ENCODE measurements around the gene TIAM1.

TIAM1 gene

DNA sequence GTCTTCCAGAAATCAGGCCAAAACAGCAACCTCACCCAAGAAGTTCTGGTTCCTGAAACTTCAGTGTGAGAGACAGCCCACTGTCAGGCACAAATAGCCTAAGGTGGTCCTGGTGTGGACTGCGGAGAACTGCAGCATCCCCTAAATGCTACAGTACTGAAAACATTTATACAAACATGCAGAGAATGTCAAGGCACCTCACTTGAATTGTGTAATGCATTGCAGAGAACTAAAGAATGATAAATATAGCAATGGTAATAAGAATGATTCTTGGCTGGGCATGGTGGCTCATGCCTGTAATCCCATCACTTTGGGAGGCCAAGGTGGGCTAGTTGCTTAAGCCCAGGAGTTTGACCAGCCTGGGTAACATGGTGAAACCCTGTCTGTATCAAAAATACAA lies 138.6 kb downstream of the TIAM1 start:
- DNase-seq (ENCODE audit: low read depth in 1 of 2, low spot score in 1 of 2), result no peak

- DNase-seq (ENCODE audit: low read depth in 1 of 2, low spot score in 1 of 2), result no peak
Observed at GRCh38 chr21:31204801-31205200, 139.3 kb downstream of the TIAM1 start.

- no peak for DNase-seq (ENCODE audit: low read depth in 1 of 2, low spot score in 1 of 2)
Observed at GRCh38 chr21:31203431-31204054, 140.5 kb downstream of the TIAM1 start.

DNA sequence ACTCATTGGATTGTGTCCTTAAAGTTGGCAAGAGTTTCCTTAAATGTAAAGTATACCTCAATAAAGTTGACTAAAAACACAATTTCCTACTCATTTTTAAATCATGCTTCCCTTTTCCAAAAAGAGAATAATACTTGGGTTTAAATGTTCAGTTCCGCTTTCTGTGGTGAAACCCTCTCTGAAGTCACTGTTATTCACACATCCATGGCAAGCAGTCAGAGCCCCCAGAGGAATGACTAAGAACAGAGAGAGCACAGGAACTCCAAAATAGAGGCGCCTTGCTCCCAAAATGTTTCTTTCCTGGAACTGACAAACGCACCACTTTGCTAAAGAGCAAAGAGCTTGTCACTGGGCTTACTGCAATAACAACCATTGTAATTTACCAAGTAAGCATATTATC lies 142.5 kb downstream of the TIAM1 start:
- DNase-seq (ENCODE audit: low read depth in 1 of 2, low spot score in 1 of 2), result no peak

- no peak for DNase-seq (ENCODE audit: low read depth in 1 of 2, low spot score in 1 of 2)
Observed at GRCh38 chr21:31201144-31201543, 142.9 kb downstream of the TIAM1 start.

- no peak for DNase-seq (ENCODE audit: low read depth in 1 of 2, low spot score in 1 of 2)
Observed at GRCh38 chr21:31198575-31198974, 145.5 kb downstream of the TIAM1 start.

DNA sequence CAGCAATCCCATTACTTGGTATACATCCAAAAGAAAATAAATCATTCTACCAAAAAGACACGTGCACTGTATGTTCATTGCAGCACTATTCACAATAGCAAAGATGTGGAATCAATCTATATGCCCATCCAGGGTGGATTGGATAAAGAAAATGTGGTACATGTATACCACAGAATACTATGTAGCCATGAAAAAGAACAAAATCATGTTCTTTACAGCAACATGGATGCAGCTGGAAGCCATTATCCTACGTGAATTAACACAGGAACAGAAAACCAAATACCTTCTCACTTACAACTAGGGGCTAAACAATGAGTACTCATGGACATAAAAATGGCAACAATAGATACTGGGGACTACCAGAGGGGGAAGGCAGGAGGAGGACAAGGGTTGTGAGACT lies 147.3 kb downstream of the TIAM1 start:
- DNase-seq (ENCODE audit: low read depth in 1 of 2, low spot score in 1 of 2), result no peak

GRCh38 chr21:31195334-31196015 lies 148.6 kb downstream of the TIAM1 start:
- no peak for DNase-seq (ENCODE audit: low read depth in 1 of 2, low spot score in 1 of 2)

DNA sequence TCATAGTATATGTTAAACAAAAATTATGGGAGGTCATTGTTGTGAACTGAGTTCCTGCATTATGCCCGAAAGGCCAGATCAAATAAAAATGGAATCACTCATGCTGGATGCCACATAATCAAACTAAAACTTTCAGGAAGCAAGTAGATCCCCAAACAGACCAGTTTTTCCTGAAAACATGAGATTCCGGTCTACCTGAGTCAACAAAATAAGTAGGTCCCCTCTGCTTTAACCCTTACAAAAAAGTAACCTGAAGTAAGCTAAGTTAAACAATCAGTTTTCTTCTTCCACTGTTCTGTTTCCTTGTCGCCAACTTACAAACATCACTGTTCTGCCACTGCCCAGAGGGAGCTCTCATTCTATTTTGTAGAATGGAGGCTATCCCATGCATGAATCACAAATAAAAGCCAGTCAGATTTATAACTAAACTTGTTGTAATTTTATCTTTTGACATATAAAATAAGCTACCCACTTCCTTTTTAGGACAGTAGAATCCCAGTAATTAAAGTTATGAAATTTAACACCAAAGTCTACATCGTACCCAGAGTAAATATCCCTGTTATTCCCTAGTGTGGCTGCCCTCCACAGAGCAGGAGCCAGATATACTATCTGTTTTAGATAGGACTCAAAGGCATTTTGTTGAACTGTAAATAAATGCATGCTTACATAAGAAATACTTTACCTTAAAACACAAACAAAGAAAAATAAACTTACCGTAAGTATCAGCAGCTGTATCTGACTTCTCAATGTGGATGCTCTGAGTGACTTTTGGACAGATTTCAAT lies 149.4 kb downstream of the TIAM1 start:
- no peak for DNase-seq (ENCODE audit: low read depth in 1 of 2, low spot score in 1 of 2)

- no peak for DNase-seq (ENCODE audit: low read depth in 1 of 2, low spot score in 1 of 2)
Observed at GRCh38 chr21:31193761-31194160, 150.3 kb downstream of the TIAM1 start.

DNA sequence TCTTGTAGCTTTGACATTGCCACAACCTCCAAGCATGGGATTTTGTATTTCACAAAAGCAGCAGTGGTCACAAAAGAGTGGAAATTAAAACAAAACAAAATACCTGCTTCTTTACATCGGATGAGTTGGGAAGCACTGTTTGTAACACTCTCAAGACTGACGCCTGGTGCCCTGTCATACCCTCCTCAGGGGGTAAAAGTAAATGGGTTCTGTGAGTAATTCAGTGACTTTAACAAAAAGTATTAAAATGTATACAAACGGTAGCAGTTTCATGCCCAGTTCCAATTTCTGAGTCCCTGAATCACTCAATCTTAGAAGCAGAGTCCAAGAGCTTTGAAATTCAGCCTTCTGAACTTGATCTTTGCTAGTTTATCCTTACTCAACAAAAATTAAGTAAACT lies 152.5 kb downstream of the TIAM1 start:
- DNase-seq (ENCODE audit: low read depth in 1 of 2, low spot score in 1 of 2), result no peak

- no peak for DNase-seq (ENCODE audit: low read depth in 1 of 2, low spot score in 1 of 2)
Observed at GRCh38 chr21:31190516-31190915, 153.5 kb downstream of the TIAM1 start.

GRCh38 chr21:31187499-31187898 lies 156.6 kb downstream of the TIAM1 start:
- no peak for DNase-seq (ENCODE audit: low read depth in 1 of 2, low spot score in 1 of 2)

GRCh38 chr21:31186916-31187315 lies 157.1 kb downstream of the TIAM1 start:
- DNase-seq (ENCODE audit: low read depth in 1 of 2, low spot score in 1 of 2), result no peak

- DNase-seq (ENCODE audit: low read depth in 1 of 2, low spot score in 1 of 2), result no peak
Observed at GRCh38 chr21:31185663-31186062, 158.4 kb downstream of the TIAM1 start.

DNA sequence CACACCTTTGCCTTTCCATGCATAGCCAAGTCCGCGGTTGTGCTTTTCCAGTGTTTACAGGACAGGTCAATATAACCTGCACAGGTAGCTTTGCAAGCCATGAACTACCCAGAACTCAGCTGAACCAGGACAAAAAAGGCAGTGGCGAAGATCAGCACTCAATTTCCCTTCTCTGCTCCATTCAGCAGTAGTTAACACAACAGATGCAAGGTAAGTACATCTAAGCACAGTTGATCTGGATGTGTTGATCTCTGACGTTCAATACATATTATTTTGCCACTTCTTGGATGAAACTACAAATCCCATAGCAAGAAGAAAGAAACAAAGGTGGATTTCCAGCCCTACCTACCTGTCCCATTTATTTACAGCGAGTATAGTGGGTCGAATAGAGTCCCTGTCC lies 159.2 kb downstream of the TIAM1 start:
- DNase-seq (ENCODE audit: low read depth in 1 of 2, low spot score in 1 of 2), result no peak

DNA sequence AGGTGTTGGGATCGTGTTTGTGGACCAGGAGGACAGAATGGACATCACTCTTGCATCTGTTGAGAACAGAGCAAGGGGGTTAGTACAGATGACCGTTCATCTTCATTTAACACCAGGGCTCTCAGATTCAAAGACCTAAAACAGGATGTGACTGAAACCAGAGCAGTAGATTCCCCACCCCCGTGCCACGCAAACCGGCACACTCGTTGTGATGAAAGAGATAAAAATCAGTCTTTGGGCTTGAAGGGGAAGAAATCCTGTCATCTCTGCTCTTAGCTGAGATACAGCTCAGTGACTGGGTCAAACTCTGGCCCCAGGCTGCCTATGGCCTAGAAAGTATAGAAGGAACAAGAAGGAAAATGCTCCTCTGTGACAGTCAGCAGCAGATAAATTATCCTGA lies 159.6 kb downstream of the TIAM1 start:
- peak; percentile 55 to 72 for DNase-seq (ENCODE audit: low read depth in 1 of 2, low spot score in 1 of 2)

DNA sequence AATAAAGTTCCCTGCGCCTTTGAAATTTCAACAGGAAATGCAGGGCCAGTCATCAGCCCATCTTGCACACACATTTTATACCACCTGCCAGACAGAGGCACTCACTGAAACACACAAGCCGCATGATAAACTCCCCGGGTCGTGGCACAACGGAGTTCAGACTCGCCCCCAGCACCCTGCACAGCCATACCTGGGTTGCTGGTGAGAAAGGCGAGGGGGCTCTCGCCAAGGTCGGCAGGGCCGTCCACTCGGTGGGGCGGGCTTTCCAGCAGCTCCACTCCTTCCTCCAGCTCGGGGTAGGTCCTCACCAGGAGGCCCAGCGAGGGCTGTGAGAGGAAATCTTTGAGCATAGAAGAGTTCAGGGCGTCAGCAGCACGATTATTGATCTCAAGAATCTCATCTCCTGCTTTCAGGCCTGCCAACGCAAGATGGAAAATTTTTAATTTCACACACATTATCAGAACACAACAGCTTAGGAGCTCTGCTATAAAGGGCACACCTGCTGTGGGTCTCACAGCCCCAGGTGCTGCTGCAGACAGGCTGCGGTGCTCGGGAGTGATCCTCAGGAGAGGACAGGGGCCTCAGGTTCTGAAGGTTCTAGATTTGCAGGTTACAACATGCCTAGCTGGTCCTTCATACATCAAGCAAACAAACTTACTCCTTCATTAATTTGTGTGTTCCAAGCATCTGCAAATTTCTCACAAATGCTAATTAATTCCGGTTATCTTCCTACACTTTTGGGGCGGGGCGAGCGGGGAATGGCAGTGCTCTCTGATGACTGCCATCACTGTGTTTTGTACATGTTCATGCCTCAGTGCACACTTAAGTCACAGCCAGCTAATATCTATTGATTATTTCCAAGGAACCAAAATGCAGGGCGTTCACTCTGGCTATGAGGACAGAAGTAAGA lies 161.6 kb downstream of the TIAM1 start:
- peak; percentile 48 to 58 for DNase-seq (ENCODE audit: low read depth in 1 of 2, low spot score in 1 of 2)

DNA sequence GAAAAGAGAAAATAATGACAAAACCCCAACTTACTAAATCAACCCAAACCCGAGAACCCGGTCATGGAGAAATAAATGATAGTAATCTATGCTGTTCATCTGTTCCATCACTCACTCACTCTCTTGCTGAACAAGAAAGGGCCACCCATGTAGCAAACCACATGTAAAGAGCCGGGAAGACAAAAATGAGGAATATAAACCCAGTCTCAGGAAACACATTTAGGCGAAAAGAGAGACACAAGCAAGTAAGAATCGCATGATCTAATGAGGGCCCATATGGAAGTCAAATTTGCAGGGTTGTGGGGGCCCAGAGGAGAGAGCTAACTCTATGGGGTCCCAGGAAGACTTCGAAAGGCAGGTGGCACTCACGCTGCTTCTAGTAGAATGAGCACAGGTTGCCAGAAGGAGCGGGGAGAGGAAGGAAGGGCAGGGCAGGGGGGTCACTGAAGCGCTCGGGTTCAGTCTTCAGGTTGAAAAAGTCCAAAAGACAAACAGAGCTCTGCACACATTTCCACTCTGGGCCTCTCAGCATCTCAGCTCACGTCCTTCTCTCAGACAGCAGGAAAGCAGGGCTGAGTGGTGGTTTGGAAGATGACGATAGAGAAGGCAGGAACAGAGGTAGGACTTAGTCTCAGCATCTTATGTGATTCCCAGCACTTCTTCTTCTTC lies 162.8 kb downstream of the TIAM1 start:
- no peak for DNase-seq (ENCODE audit: low read depth in 1 of 2, low spot score in 1 of 2)

- DNase-seq (ENCODE audit: low read depth in 1 of 2, low spot score in 1 of 2), result no peak
Observed at GRCh38 chr21:31180256-31181081, 163.6 kb downstream of the TIAM1 start.

Measured in activated CD4-positive, alpha-beta T cell treated with anti-CD3 and anti-CD28 coated beads, Interleukin-2, amount 50 U/mL, for 24 hours (primary cell).